Activated T-cell treated with anti-CD3 and anti-CD28 coated beads, Interleukin-2, amount 50 U/mL, for 24 hours (primary cell): ENCODE results near the gene PSMD5.

Experiments
- DNase-seq: peaks from one replicate; pipeline ENCODE4 v3.0.0-alpha.2; 2020
- H3K27ac Mint-ChIP-seq: 2 replicates; pipeline ENCODE4 v1.8.0; 2020; ENCODE audit warnings: mild to moderate bottlenecking, mixed read lengths
- H3K27me3 Mint-ChIP-seq: 2 replicates; pipeline ENCODE4 v1.8.0; 2020; ENCODE audit warnings: mixed read lengths
- H3K36me3 Mint-ChIP-seq: 2 replicates; pipeline ENCODE4 v1.8.0; 2020; ENCODE audit warnings: low read depth, mixed read lengths
- H3K4me1 Mint-ChIP-seq: 2 replicates; pipeline ENCODE4 v1.8.0; 2020; ENCODE audit warnings: low read depth, mixed read lengths
- H3K4me3 Mint-ChIP-seq: 2 replicates; pipeline ENCODE4 v1.8.0; 2020; ENCODE audit warnings: mild to moderate bottlenecking, moderate library complexity, mixed read lengths
- H3K9me3 Mint-ChIP-seq: 2 replicates; pipeline ENCODE4 v1.8.0; 2020; ENCODE audit warnings: mixed read lengths

The PSMD5 gene

GRCh38 chr9:120868676-120869359 is 26.1 kb upstream of the PSMD5 start:
- H3K9me3 Mint-ChIP-seq: no peaks in the 10 kb centered on the region
- H3K27me3 Mint-ChIP-seq: no peaks in the 10 kb centered on the region
- peaks cover 91% of the 10 kb centered on the region for H3K36me3 Mint-ChIP-seq
- peak overlapping the region; percentile 94 for H3K27ac Mint-ChIP-seq
- DNase-seq: peak; percentile 99
- peaks cover 50% of the 10 kb centered on the region for H3K4me1 Mint-ChIP-seq
- peak overlapping the region; percentile 77 for H3K4me3 Mint-ChIP-seq

DNA sequence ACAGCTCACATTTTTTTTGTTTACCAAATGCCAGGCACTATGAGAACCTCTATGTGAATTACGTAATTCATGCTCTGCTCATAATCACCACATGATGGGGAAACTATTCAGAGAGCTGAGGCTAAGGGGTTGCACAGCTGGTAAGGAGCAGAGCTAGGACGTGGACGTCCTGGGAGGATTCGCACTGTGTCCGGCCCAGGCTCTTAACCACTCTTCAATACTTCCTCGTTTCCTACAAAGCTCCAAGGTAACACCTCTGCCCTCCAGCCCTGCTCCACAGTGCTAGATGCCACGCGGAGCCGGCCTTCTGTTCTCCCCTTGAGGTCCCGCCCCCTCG is 25.6 kb upstream of the PSMD5 start:
- Mint-ChIP-seq H3K4me3 (peak overlapping the region; percentile 64), H3K27me3 (no peaks in the 10 kb centered on the region), H3K9me3 (no peaks in the 10 kb centered on the region), H3K4me1 (peaks cover 45% of the 10 kb centered on the region), H3K27ac (peak overlapping the region; percentile 87), H3K36me3 (peaks cover 91% of the 10 kb centered on the region)
- no peak for DNase-seq

GRCh38 chr9:120867676-120868338 is 25.1 kb upstream of the PSMD5 start:
- no peaks in the 10 kb centered on the region for H3K9me3 Mint-ChIP-seq
- H3K4me3 Mint-ChIP-seq: peak overlapping the region; percentile 64
- H3K36me3 Mint-ChIP-seq: peaks cover 91% of the 10 kb centered on the region
- H3K27me3 Mint-ChIP-seq: no peaks in the 10 kb centered on the region
- H3K27ac Mint-ChIP-seq: peak overlapping the region; percentile 87
- H3K4me1 Mint-ChIP-seq: peaks cover 40% of the 10 kb centered on the region
- DNase-seq: no peak

- H3K4me1 Mint-ChIP-seq: peaks cover 32% of the 10 kb centered on the region
- H3K4me3 Mint-ChIP-seq: no peak overlapping the region
- H3K9me3 Mint-ChIP-seq: no peaks in the 10 kb centered on the region
- no peak for DNase-seq
- H3K36me3 Mint-ChIP-seq: peaks cover 92% of the 10 kb centered on the region
- H3K27ac Mint-ChIP-seq: no peak overlapping the region
- H3K27me3 Mint-ChIP-seq: no peaks in the 10 kb centered on the region
Measured at GRCh38 chr9:120866651-120867050, 23.9 kb upstream of the PSMD5 start.

DNA sequence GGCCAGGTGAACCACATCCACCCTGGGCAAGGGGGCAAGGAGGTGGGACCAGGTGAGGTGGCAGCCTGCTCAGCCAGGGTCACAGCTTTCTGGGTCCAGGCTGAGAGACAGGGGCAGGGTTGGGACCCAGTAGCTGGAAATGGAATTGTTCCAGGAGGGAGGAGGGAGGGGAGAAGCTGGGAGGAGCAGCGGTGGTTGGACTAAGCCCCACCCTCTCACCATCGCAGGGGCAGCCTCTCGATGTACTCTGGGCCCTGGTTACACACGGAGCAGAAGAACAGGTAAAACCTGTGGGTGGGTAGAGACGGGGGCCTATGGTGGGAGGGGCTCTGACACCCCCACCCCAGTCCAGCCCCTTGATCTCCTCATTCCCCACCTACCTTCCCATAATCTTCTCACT is 23.1 kb upstream of the PSMD5 start:
- DNase-seq: no peak
- H3K27ac Mint-ChIP-seq: no peak overlapping the region
- peaks cover 92% of the 10 kb centered on the region for H3K36me3 Mint-ChIP-seq
- no peak overlapping the region for H3K4me3 Mint-ChIP-seq
- H3K9me3 Mint-ChIP-seq: no peaks in the 10 kb centered on the region
- no peaks in the 10 kb centered on the region for H3K27me3 Mint-ChIP-seq
- H3K4me1 Mint-ChIP-seq: peaks cover 26% of the 10 kb centered on the region

DNA sequence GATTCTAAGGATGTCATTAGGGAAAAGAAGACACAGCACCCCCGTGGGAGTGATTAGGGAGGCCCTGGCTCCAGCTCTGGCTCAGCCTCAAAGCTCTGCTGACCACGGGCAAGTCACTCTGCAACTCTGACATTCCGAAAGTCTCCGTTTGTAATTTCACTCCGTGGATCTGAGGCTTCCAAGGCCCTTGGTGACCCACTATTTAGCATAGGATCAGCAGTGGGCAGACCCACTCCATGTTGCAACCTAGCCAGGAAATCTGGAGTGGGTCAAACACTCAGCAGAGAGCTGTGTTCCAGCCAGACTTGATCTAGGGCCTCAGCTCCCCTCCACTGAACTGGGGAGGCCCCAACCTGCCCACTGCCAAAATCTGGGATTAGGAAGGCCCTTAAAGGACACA is 22.5 kb upstream of the PSMD5 start:
- Mint-ChIP-seq H3K4me3 (no peak overlapping the region), H3K27ac (no peak overlapping the region), H3K27me3 (no peaks in the 10 kb centered on the region), H3K4me1 (peaks cover 23% of the 10 kb centered on the region), H3K9me3 (no peaks in the 10 kb centered on the region), H3K36me3 (peaks cover 92% of the 10 kb centered on the region)
- DNase-seq: no peak

DNA sequence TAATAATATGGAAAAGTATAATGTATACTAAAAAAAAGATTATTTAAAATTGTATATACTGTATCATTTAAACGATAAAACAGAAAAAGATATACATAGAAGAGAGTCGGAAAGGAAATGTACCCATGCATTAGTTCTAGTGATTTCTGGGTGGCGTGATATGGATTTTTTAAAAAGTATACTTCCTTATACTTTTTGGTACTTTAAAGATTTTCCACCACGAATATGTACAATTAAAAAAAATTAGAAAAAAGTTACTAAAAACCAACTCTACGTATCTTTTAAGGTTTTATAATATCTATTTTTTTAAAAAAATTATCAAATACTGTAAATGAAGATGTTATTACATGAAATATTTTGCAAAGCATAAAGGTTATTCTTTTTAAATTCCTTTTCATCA is 22.0 kb upstream of the PSMD5 start:
- Mint-ChIP-seq H3K9me3 (no peaks in the 10 kb centered on the region), H3K4me1 (peaks cover 18% of the 10 kb centered on the region), H3K27ac (no peak overlapping the region), H3K36me3 (peaks cover 92% of the 10 kb centered on the region), H3K27me3 (no peaks in the 10 kb centered on the region), H3K4me3 (no peak overlapping the region)
- DNase-seq: no peak

GRCh38 chr9:120863833-120864232 is 21.1 kb upstream of the PSMD5 start:
- H3K4me3 Mint-ChIP-seq: no peak overlapping the region
- peaks cover 93% of the 10 kb centered on the region for H3K36me3 Mint-ChIP-seq
- H3K9me3 Mint-ChIP-seq: no peaks in the 10 kb centered on the region
- peak overlapping the region; percentile 52 for H3K27ac Mint-ChIP-seq
- H3K4me1 Mint-ChIP-seq: peaks cover 10% of the 10 kb centered on the region
- no peak for DNase-seq
- no peaks in the 10 kb centered on the region for H3K27me3 Mint-ChIP-seq

- H3K36me3 Mint-ChIP-seq: peaks cover 96% of the 10 kb centered on the region
- H3K9me3 Mint-ChIP-seq: no peaks in the 10 kb centered on the region
- DNase-seq: no peak
- no peak overlapping the region for H3K27ac Mint-ChIP-seq
- H3K4me3 Mint-ChIP-seq: no peak overlapping the region
- no peaks in the 10 kb centered on the region for H3K27me3 Mint-ChIP-seq
- H3K4me1 Mint-ChIP-seq: peaks cover 4% of the 10 kb centered on the region
Measured at GRCh38 chr9:120862452-120862851, 19.7 kb upstream of the PSMD5 start.

DNA sequence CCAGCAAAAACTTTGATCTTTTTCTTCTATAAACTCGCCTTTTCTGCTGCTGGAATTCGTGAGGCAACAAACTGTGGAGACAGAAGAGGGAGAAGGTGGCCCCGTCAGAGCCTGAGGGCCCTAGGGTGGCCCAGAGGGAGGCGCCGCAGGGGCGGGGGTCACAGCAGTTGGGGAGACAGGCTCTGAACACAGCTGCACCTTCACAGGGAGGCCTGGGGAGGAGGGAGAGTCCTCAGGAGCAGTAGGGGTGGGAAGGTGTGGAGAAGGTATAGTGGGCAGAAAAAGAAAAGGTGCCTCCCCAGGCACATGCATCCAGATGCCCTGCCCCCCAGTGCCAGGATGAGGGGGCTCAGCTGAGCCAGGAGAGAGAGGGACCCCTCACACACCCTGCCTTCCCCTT is 19.2 kb upstream of the PSMD5 start:
- Mint-ChIP-seq H3K4me3 (no peak overlapping the region), H3K36me3 (peaks cover 96% of the 10 kb centered on the region), H3K27me3 (no peaks in the 10 kb centered on the region)

GRCh38 chr9:120860083-120860482 is 17.4 kb upstream of the PSMD5 start:
- Mint-ChIP-seq H3K27me3 (no peaks in the 10 kb centered on the region), H3K27ac (peak overlapping the region; percentile 23), H3K9me3 (no peaks in the 10 kb centered on the region), H3K36me3 (peaks cover 96% of the 10 kb centered on the region), H3K4me3 (no peak overlapping the region), H3K4me1 (peaks cover 8% of the 10 kb centered on the region)
- no peak for DNase-seq

More for the DNA sequence above, 19.2 kb upstream of the PSMD5 start:
- H3K4me1 Mint-ChIP-seq: peaks cover 4% of the 10 kb centered on the region
- H3K9me3 Mint-ChIP-seq: no peaks in the 10 kb centered on the region
- no peak for DNase-seq
- peak overlapping the region; percentile 39 for H3K27ac Mint-ChIP-seq

DNA sequence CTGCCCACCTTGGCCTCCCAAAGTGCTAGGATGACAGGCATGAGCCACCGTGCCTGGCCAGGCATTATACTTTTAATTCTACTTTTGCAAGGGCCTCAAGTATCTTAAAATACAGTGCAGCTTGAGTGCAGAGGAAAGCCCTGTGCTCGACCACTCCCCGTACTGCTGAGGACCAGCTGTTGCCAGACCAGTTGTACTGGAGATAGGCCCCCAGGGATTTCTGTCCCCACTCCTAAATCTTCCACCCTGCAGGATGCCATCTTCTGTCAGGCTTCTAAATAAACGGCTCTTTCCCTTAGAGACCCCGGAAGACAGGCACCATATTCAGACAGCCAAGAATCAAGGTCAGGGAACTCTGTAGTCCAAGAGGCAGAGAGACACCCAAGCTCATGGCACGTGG is 16.6 kb upstream of the PSMD5 start:
- Mint-ChIP-seq H3K4me3 (no peak overlapping the region), H3K9me3 (no peaks in the 10 kb centered on the region), H3K27me3 (no peaks in the 10 kb centered on the region), H3K4me1 (peaks cover 9% of the 10 kb centered on the region), H3K27ac (peak overlapping the region; percentile 38), H3K36me3 (peaks cover 100% of the 10 kb centered on the region)
- no peak for DNase-seq

DNA sequence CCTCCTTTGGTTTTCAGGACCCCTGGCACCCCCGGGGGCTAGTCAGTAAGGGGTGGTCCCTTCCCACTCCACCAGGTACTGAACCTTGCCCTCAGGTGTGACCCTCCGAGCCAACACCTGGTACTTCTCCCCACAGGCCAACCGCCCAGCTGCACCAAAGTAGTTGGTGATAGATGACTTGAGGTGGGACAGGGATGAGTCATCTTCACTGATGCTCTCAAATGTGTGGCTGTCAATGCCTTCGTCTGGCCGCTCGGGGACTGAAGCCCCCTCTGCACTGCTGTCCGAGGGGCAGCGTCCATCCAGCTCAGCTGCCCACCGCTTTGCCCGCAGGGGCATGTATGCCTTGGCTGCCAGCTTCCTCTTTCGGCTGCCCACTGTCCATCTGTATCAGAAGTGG is 15.2 kb upstream of the PSMD5 start:
- Mint-ChIP-seq H3K9me3 (no peaks in the 10 kb centered on the region), H3K4me3 (no peak overlapping the region), H3K4me1 (peaks cover 6% of the 10 kb centered on the region), H3K36me3 (peaks cover 99% of the 10 kb centered on the region), H3K27me3 (no peaks in the 10 kb centered on the region), H3K27ac (peak overlapping the region; percentile 44)
- no peak for DNase-seq

GRCh38 chr9:120857481-120857880 is 14.8 kb upstream of the PSMD5 start:
- Mint-ChIP-seq H3K4me3 (no peak overlapping the region), H3K27ac (peak overlapping the region; percentile 59), H3K9me3 (no peaks in the 10 kb centered on the region), H3K36me3 (peaks cover 99% of the 10 kb centered on the region), H3K27me3 (no peaks in the 10 kb centered on the region), H3K4me1 (peaks cover 10% of the 10 kb centered on the region)
- DNase-seq: no peak

DNA sequence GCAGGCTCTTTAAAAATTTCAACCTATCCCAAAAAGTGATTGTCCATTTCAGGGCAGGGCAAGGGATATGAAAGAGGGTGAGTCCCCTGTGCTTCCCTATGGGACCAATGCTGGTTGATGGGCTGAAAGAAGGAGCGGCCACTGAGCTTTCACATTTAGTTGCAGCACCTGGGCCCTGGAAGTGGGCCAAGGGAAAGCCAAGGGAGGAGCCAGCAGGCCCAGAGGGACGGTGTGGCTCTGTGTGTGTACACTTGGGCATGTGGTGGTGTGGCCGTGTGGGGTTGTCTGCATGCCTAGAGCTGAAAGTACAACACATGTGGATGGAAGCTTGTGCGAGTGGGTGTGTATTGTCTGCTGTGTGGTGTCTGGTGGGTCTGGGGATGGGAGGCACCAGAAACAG is 14.0 kb upstream of the PSMD5 start:
- H3K4me1 Mint-ChIP-seq: peaks cover 10% of the 10 kb centered on the region
- H3K4me3 Mint-ChIP-seq: no peak overlapping the region
- peaks cover 99% of the 10 kb centered on the region for H3K36me3 Mint-ChIP-seq

More for the DNA sequence above, 14.0 kb upstream of the PSMD5 start:
- Mint-ChIP-seq H3K27me3 (no peaks in the 10 kb centered on the region), H3K9me3 (no peaks in the 10 kb centered on the region), H3K27ac (peak overlapping the region; percentile 37)
- no peak for DNase-seq
